NCI-H2227 (cell line): ENCODE results near the gene PARG.
A peak's percentile ranks its signal among the peaks of the same experiment; 100 is the strongest.
"Not testable (repeated sequence)": the region's sequence is repeated elsewhere in the genome, so short reads cannot be mapped to it uniquely, and the experiment has no call there.

ENCODE experiments used
- DNase-seq: peaks from one replicate; lab custom pipeline; 2025; ENCODE audit not compliant: unreplicated experiment; lab: John Stamatoyannopoulos, UW

The PARG gene

DNA sequence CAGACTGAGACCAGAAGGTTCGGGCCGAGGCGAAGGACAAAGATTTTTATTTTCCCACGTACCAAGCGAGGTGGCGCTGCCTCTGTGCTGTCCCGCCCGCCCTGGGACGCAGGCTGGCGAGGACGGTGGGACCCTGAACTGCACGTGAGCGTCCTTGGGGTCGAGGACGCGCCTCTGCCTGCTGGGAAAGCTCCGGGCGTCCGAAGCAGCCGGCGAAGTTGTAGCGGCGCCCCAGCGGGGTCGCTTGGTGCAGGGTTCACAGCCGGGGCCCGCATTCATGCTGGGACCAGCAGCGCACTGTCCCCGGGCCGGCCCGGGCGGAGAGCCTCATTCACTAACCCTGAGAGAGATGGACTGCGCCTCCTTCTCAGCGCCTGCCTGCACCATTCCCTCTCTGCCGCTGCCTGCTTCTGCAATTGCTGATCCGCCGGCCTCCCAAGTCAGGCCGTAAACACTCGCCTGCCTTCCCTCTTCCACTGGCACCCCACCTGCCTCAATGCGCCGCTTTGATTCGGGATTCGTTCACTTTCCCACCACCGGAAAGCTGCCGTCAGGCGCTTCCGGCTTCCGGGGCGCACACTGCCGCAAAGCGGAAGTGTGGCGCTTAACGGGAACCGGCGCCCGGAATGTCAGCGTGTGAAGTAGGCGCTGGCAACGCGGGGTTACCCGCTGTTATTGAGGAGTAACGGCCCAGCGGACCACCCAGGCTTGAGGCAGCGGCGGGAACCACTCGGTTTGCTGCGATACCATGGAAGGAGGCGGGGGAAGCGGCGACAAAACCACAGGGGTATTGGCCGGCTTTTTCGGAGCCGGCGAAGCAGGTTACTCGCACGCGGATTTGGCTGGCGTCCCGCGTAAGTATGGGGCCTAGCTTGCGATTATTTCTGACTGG, at the start of gene PARG, which contains the start of gene TIMM23B:
Gene PARG (minus strand): TSS at position 581 of the 892 bp plus-strand sequence. CDS start 302 bp downstream, at position 279.
Gene TIMM23B (plus strand): TSS at position 607 of the 892 bp plus-strand sequence. CDS start 142 bp downstream, at position 749.
- peak; percentile 80 for DNase-seq

GRCh38 chr10:49988376-49988775, 46.5 kb upstream of the PARG start, which contains the start of gene AGAP6:
Gene AGAP6 (plus strand): TSS chr10:49988406. CDS start chr10:49988716, 310 bp downstream.
- not testable (repeated sequence) for DNase-seq

- not testable (repeated sequence) for DNase-seq
Measured at GRCh38 chr10:49987207-49987606, 45.4 kb upstream of the PARG start.

DNA sequence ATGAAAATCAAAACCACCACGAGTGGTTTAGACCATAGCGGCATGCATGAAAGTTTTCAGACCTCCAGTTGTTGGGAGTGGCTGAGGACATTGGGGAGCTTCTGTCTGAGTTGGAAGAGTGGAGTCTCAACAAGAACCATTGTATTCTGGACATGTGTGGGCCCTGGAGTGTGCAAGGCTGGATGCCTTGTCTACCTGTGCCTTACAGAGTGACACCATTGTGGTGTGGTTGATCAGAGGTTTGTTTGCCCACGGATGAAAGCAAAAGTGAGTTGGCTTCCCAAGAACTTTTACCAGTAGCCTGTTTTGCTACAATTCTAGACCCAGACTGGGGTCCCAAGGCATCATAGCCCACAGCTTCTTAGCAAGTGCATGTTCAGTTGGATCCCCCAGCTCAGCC, 35.9 kb upstream of the PARG start:
- DNase-seq: not testable (repeated sequence)

- not testable (repeated sequence) for DNase-seq
Measured at GRCh38 chr10:49972094-49972493, 30.3 kb upstream of the PARG start.

DNA sequence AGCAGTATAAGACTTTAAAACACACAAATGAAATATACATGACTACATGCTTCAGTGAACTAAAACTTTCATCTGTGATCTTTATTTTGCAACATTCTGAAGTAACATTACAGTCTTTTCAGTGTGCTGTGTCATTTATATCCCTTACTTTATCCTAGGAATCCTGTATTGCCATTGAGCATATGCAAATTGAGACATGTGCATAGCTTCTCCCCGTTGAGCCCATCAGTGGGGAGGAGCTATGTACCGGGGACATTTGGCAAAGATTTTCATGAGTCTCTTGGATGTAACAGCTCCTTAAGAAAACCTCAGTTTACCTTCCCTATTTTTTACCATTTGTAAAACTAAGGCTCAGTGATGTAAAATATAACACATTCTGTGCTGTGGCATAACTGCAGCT, 29.6 kb upstream of the PARG start:
- not testable (repeated sequence) for DNase-seq

GRCh38 chr10:49970331-49970857, 28.6 kb upstream of the PARG start:
- DNase-seq: not testable (repeated sequence)

DNA sequence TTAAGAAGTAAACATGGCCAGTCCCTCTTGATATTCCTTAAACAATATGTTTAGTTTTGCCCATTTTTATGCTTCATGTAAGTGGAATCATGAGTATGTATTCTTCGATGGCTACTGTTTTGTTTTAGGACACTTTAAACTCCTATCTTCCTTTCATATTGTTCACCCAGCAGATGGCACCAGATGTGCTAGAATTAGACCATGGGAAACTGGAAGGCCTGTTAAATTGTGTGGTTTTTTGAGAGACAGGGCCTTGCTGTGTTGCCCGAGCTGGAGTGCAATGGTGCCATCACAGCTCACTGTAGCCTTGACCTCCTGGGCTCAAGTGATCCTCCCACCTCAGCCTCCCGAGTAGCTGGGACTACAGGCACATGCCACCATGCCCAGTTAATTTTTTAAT, 11.3 kb upstream of the PARG start:
- not testable (repeated sequence) for DNase-seq

DNA sequence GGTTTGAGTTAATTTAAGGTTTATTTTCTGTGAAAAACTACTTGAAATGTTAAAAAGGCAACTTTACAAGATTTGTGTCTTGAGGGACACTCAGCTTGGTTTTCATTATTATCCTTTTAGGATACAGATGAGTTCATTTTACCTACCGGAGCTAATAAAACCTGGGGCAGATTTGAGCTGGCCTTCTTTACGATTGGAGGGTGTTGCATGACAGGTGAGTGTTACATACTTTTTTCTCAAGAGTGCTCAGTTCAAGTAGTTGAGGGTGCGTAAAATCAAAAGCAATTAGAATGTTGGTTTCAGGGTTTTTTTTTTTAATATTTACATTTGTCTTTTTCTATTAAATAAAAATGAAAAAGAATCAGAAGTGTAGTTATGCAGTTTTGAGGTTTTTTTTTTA, 10.2 kb upstream of the PARG start:
- DNase-seq: not testable (repeated sequence)

DNA sequence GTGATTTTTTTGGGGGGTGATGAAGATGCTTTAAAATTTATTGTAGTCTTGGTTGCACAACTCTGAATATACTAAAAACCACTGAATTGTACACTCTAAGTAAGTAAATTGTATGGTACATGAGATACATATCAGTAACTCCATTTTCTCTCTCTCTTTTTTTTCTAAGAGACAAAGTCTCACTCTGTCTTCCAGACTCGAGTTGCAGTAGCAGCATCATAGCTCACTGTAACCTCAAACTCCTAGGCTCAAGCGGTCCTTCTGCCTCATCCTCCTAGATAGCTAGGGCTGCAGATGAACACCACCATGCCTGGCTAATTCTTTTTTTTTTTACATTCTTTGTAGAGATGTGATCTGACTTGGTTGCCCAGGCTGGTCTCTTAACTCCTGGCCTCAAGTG, 6.9 kb upstream of the PARG start:
- DNase-seq: not testable (repeated sequence)

GRCh38 chr10:49948142-49948541, 6.3 kb upstream of the PARG start:
- DNase-seq: not testable (repeated sequence)

GRCh38 chr10:49943607-49944006, 1.8 kb upstream of the PARG start:
- not testable (repeated sequence) for DNase-seq

GRCh38 chr10:49942339-49942705, 495 bp upstream of the PARG start:
- DNase-seq: not testable (repeated sequence)

GRCh38 chr10:49931959-49932728, 9.7 kb downstream of the PARG start:
- DNase-seq: not testable (repeated sequence)

DNA sequence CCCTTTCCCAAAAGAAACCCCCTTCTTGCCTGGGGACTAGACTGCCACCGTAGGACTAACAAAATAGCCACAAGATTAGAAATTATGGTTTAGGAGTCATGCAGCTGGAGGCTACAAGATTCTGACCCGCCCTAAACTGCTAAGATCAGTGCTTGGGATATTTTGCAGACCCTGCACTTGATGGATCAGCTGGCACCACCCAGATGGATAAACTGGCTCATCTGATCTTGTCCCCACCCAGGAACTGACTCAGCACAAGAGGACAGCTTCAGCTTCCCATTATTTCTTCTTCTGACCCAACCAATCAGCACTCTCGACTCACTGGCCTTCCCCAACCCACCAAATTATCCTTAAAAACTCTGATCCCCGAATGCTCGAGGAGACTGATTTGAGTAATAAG, 10.6 kb downstream of the PARG start:
- DNase-seq: not testable (repeated sequence)

GRCh38 chr10:49923572-49923971, 18.3 kb downstream of the PARG start:
- DNase-seq: not testable (repeated sequence)

DNA sequence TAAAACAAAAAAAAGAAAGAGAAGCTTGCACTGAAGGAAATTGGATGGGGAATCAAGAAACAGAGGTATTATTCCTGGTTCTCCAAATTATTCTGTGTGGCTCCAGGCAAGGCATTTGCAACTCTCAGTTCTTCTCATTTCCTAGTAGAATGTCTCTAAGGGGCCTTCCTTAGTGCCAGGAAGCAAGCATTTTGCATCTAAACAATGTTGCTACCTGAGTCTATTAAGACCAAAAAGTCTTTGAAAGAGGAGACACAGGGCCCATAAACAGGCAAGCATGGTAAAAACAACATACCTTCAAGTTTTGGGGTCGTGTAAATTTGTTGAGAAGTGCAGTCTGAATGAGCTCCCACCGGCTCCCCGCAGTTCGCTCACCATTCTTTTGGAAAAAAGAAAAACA, 19.8 kb downstream of the PARG start:
- not testable (repeated sequence) for DNase-seq

- DNase-seq: not testable (repeated sequence)
Measured at GRCh38 chr10:49917927-49918326, 23.9 kb downstream of the PARG start.

DNA sequence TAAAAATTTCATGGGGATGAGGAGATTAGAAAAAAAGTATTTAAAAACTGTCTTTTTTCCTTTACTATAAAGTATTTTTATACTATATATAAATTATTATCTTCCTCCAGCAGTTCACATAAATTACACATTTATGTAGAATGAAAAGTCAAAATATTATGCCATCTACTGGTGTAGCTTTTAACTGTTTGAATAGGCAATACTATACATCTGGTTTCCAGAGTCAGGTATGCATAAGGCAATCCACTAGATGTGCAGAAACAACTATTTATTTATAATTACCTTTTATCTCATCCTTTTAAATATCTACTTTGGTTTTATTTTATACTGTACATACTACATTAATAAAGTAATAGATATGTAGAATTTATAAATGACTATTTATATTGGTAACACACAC, 25.4 kb downstream of the PARG start:
- not testable (repeated sequence) for DNase-seq

- not testable (repeated sequence) for DNase-seq
Measured at GRCh38 chr10:49910295-49910694, 31.5 kb downstream of the PARG start.
